ENCODE measurements around the gene RCVRN.

DNA sequence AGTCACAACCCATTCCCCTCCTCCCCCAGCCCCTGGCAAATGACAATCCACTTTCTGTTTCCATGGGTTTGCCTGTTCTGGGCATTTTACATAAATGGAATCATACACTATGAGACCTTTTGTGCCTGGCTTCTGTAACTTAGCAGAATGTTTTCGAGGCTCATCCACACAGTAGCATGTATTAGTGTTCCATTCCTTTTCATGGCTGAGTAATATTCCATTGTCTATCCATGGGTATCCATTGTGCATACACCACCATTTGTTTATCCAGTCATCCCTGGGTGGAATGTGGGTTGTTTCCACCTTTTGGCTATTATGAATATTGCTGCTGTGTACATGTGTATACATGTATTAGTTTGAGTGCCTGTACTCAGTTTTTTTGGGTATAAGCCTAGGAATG, 33.7 kb upstream of the RCVRN start:
- TF ChIP-seq, protein P1, sequence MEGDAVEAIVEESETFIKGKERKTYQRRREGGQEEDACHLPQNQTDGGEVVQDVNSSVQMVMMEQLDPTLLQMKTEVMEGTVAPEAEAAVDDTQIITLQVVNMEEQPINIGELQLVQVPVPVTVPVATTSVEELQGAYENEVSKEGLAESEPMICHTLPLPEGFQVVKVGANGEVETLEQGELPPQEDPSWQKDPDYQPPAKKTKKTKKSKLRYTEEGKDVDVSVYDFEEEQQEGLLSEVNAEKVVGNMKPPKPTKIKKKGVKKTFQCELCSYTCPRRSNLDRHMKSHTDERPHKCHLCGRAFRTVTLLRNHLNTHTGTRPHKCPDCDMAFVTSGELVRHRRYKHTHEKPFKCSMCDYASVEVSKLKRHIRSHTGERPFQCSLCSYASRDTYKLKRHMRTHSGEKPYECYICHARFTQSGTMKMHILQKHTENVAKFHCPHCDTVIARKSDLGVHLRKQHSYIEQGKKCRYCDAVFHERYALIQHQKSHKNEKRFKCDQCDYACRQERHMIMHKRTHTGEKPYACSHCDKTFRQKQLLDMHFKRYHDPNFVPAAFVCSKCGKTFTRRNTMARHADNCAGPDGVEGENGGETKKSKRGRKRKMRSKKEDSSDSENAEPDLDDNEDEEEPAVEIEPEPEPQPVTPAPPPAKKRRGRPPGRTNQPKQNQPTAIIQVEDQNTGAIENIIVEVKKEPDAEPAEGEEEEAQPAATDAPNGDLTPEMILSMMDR (conservative IDR thresholded peaks at IDR 0.05; ENCODE audit: low read length) = no peak
- TF ChIP-seq EZH2phosphoT487 (IDR thresholded peaks at IDR 0.05; ENCODE audit: borderline replicate concordance) = no peak

Data from Loucy (cell line).